NB4 (cell line): ENCODE data around the gene GNAO1.

Experiments used
- CTCF ChIP-seq: IDR thresholded peaks from one replicate; pipeline ENCODE4 v1.5.1; 2012; ENCODE audit warnings: low read depth, low read length
- MYC ChIP-seq: IDR thresholded peaks from 2 replicates; pipeline ENCODE4 v1.6.1; 2011; ENCODE audit warnings: low read depth, low read length
- POLR2A ChIP-seq: IDR thresholded peaks from 2 replicates; pipeline ENCODE4 v1.6.1; 2011; ENCODE audit warnings: mild to moderate bottlenecking; ENCODE audit not compliant: insufficient read length; ENCODE audit errors: extremely low read depth
- TF ChIP-seq, protein P1 (sequence below): IDR thresholded peaks from 2 replicates; pipeline ENCODE4 v1.6.1; 2011; ENCODE audit warnings: low read depth, low read length

GRCh38 chr16:56221995-56222394 is 30.7 kb downstream of the GNAO1 start:
- no peak for TF ChIP-seq POLR2A
- TF ChIP-seq CTCF: no peak
- TF ChIP-seq, protein P1, sequence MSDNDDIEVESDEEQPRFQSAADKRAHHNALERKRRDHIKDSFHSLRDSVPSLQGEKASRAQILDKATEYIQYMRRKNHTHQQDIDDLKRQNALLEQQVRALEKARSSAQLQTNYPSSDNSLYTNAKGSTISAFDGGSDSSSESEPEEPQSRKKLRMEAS: no peak
- TF ChIP-seq MYC: no peak
